Mucosa of stomach (tissue), 1 donor: ENCODE measurements around the gene TMEM62.
"Not testable (repeated sequence)": the region's sequence is repeated elsewhere in the genome, so short reads cannot be mapped to it uniquely, and the experiment has no call there.

Experiments used
- H3K27me3 ChIP-seq: one replicate; pipeline ENCODE4 v1.7.0; 2013; ENCODE audit warnings: mild to moderate bottlenecking, low read length; ENCODE audit not compliant: control insufficient read depth, insufficient read depth
- H3K36me3 ChIP-seq: one replicate; pipeline ENCODE4 v1.7.0; 2013; ENCODE audit warnings: low read length; ENCODE audit not compliant: control insufficient read depth, insufficient read depth
- H3K4me1 ChIP-seq: one replicate; pipeline ENCODE4 v1.7.0; 2013; ENCODE audit warnings: mild to moderate bottlenecking, low read length; ENCODE audit not compliant: control insufficient read depth, insufficient read depth
- H3K4me3 ChIP-seq: one replicate; pipeline ENCODE4 v1.7.0; 2013; ENCODE audit warnings: low read length
- H3K9ac ChIP-seq: one replicate; pipeline ENCODE4 v1.7.0; 2013; ENCODE audit warnings: mild to moderate bottlenecking, low read length, moderate library complexity
- H3K9me3 ChIP-seq: one replicate; pipeline ENCODE4 v1.7.0; 2013; ENCODE audit warnings: mild to moderate bottlenecking, low read length, moderate library complexity; ENCODE audit not compliant: control insufficient read depth
- donor health status: Pancreatic carcinoma.

Gene TMEM62

DNA sequence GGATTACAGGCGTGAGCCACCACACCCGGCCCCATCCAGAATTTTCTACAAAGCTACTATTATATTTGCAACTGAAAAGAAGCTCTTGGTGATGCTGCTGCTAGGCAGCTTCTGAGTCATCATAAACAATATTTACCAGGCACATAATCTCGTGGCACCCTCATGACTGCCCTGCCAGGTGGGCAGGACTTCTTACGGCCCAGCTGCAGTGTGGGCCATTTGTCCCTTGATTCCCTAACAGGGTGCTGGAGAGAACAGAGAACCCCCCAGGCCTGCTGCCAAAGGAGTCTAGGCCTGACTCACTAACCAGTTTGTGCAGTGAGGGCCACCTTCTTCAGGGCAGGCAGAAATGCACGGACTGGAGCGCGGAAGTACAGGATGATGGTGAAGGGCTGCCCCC lies 82.6 kb downstream of the TMEM62 start:
- Histone ChIP-seq H3K27me3 (no peaks in the 10 kb centered on the region), H3K9me3 (no peaks in the 10 kb centered on the region), H3K4me1 (no peaks in the 10 kb centered on the region), H3K4me3 (no peak overlapping the region), H3K9ac (no peak overlapping the region), H3K36me3 (no peaks in the 10 kb centered on the region)

DNA sequence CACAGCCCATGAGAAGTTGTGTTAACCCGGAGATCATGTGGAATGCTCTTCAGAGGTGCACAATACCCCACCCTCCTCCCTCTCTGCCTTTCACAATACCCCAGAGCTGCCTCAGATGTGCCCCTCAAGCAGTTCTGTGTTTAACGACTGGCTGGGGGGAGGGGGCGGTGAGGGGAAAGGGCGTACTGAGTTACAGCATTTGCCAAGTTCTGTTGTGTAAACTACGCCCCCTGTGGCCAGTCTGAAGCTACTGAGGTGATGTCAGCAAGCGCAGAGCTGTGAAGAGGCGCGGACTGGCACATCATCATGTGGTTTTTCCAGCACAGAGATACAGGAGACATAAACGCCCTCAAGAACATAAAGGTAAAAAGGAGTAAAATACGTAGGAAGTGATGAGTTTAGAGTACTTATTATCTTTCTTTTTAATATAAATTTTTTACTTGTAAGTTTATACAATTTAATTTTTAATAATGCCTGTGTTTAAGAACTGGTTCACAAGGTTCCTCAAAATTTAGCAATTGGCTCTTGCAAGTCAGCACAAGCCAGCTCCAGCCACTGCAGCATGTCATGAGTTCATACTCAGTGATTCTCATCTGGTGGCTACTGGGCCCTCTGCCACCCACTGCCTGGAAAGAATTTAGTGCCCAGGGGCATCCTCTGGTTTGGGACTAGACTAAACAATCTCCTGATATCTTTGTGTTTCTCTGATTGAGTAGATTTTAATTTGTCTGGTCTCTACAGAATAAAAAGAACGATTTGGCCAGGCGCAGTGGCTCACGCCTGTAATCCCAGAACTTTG lies 85.7 kb downstream of the TMEM62 start:
- Histone ChIP-seq H3K9me3 (no peaks in the 10 kb centered on the region), H3K4me3 (no peak overlapping the region), H3K36me3 (no peaks in the 10 kb centered on the region)

DNA sequence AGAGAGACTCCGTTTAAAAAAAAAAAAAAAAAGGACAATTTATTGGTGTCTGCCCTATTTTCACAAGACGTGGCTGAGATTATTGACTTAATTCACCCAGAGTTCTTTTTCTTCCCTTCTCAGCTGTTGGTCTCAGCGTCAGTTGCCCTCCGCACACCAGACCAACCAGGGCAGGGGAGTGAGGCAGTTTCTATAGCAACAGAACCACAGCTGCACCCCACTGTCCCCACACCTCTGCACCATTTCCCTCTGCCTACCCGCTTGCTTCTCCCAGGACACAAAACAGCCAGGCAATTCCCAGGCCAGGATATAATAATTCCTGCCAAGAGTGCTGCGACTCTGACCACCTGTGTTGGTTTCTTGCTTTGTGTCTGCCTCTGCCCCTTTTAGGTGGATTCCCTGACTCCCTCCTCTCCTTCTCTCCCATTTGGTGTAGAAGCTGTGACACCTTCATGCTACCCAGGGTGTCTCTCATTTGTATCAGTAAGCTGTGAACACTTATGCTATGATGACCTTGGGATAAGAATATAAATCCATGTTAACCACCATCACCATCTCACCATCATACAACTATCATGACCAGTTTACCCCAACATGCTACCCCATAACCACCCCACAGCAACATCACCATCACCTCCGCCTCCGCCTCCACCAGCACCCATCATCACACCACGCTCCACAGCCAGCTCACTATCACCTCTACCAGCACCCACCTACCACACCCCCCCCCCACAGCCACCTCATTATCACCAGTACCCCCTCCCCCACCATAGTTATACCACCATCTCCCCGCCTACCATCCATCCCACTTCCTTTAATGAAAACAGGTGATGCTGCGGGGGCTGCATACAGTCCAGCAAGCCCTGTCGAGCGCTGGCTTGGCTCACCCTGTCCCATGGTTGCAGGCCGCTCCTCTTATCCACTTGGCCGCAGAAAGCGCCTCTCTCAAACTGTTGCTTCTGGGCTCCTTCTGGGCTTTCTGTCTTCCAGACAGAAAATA lies 86.8 kb downstream of the TMEM62 start:
- Histone ChIP-seq H3K36me3 (no peaks in the 10 kb centered on the region), H3K9ac (no peak overlapping the region), H3K9me3 (no peaks in the 10 kb centered on the region), H3K4me1 (no peaks in the 10 kb centered on the region), H3K4me3 (no peak overlapping the region), H3K27me3 (no peaks in the 10 kb centered on the region)

More for the DNA sequence above, 85.7 kb downstream of the TMEM62 start:
- Histone ChIP-seq H3K9ac (no peak overlapping the region), H3K27me3 (no peaks in the 10 kb centered on the region), H3K4me1 (no peaks in the 10 kb centered on the region)

DNA sequence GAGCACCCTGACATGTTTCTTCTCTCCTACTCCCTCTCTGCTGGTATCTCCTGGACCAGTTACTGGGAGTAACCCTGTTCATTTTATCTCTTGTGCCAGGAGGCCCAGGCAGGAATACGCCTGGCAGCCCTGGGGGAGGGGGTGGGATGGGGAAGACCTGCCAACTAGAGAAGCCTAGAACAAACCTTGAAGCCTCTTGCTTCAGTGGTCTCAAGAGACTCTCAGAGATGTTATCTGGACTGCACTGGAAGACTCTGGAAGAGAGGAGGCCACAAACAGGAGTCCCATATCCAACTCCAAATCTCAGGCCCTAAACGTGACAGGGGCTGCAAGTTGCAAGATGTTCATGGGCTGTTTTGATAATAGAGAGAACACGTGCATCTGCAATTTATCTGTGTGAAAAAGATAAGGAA lies 87.6 kb downstream of the TMEM62 start, which contains the start of gene EPB42:
TSS of gene EPB42 (minus strand) at position 28 of the 413 bp plus-strand sequence. CDS start 193 bp downstream, outside the sequence.
- no peaks in the 10 kb centered on the region for H3K9me3 ChIP-seq
- H3K36me3 ChIP-seq = no peaks in the 10 kb centered on the region
- no peak within 1 kb of the TSS for H3K4me3 ChIP-seq
- H3K9ac ChIP-seq = no peak within 1 kb of the TSS
- H3K4me1 ChIP-seq = no peaks in the 10 kb centered on the region
- no peaks in the 10 kb centered on the region for H3K27me3 ChIP-seq

DNA sequence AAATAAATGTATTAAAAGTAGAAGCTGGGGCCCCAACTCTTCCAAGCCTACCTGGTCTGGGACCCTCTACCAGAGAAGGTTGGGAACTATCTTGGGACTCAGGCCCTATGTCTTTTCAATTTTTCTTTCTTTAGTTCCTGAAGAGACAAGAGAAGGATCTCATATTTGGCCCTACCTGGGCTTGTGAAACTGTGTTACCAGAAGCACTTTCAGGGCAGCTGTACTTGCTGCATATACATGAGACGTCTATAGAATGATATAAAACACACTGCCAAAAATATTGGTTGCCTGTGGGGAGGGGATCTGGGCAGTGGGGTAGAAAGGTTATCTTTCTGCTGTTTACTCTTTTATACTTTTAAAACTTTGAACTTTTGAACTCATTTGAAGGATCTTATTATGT lies 88.0 kb downstream of the TMEM62 start:
- Histone ChIP-seq H3K4me1 (no peaks in the 10 kb centered on the region), H3K9ac (no peak overlapping the region)

DNA sequence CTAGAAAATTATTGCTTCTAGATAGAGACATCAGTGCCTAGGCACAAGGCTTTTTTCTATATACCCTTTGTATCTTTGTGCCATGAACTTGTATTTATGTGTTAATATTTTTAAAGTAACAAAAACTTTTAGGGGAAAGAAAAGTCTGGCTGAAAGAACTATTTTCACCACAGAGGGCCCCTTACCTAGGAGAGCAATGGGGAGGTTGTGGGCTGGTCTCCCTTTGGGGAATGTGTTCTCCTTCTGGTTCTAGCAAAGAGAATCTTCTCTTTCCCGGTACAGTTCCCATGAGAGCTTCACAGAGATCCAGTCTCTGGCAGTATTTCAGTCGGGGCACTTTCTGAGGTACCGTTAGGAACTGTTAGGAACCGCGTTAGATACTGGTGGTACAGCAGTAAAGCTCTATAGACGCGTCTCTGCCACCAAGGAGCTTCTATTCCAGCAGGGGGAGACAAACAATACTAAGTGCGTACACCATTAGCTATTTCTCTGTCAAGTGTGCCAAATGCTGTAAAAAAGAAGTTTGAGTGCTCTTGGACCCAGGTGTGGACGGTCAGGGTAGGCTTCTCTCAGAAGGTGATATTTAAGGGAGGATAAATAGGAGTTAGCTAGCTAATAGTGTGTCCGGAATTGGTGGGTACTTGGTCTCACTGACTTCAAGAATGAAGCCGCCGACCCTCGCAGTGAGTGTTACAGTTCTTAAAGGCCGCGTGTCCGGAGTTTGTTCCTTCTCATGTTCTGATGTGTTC lies 92.0 kb downstream of the TMEM62 start:
- Histone ChIP-seq H3K4me1 (no peaks in the 10 kb centered on the region), H3K9me3 (no peaks in the 10 kb centered on the region), H3K4me3 (no peak overlapping the region), H3K27me3 (no peaks in the 10 kb centered on the region), H3K9ac (no peak overlapping the region), H3K36me3 (no peaks in the 10 kb centered on the region)

More for the DNA sequence above, 88.0 kb downstream of the TMEM62 start:
- no peaks in the 10 kb centered on the region for H3K9me3 ChIP-seq
- H3K4me3 ChIP-seq = no peak overlapping the region
- no peaks in the 10 kb centered on the region for H3K36me3 ChIP-seq
- no peaks in the 10 kb centered on the region for H3K27me3 ChIP-seq

DNA sequence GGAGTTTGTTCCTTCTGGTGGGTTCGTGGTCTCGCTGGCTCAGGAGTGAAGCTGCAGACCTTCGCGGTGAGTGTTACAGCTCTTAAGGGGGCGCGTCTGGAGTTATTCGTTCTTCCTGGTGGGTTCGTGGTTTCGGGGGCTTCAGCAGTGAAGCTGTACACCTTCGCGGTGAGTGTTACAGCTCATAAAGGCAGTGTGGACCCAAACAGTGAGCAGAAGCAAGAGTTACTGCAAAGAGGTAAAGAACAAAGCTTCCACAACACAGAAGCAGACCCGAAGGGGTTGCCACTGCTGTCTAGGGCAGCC lies 92.5 kb downstream of the TMEM62 start:
- H3K9ac ChIP-seq, H3K9me3 ChIP-seq, H3K4me1 ChIP-seq, H3K36me3 ChIP-seq, H3K4me3 ChIP-seq, H3K27me3 ChIP-seq: not testable (repeated sequence)

DNA sequence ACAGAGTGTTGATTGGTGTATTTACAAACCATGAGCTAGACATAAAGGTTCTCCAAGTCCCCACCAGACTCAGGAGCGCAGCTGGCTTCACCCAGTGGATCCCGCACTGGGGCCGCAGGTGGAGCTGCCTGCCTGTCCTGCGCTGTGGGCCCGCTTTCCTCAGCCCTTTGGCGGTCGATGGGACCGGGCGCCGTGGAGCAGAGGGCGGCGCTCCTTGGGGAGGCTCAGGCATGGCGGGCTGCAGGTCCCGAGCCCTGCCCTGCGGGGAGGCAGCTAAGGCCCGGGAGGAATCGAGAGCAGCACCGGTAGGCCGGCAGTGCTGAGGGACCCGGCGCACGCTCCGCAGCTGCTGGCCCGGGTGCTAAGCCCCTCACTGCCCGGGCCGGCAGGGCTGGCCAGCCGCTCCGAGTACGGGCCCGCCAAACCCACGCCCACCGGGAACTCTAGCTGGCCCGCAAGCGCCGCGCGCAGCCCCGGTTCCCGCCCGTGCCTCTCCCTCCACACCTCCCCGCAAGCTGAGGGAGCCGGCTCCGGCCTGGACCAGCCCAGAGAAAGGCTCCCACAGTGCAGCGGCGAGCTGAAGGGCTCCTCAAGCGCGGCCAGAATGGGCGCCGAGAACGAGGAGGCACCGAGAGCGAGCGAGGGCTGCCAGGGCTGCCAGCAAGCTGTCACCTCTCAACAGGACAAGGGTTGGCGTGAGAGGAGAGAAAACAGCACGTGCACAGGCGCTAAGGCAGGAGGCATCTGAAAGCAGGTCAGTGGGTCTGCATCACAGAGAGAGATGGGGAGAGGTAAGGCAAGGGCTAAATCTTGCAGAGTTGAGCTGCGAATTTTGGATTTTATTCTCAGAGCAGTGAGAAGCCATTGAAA lies 93.3 kb downstream of the TMEM62 start:
- H3K36me3 ChIP-seq = no peaks in the 10 kb centered on the region
- no peaks in the 10 kb centered on the region for H3K4me1 ChIP-seq
- H3K4me3 ChIP-seq = no peak overlapping the region
- no peak overlapping the region for H3K9ac ChIP-seq
- H3K9me3 ChIP-seq = no peaks in the 10 kb centered on the region
- no peaks in the 10 kb centered on the region for H3K27me3 ChIP-seq

DNA sequence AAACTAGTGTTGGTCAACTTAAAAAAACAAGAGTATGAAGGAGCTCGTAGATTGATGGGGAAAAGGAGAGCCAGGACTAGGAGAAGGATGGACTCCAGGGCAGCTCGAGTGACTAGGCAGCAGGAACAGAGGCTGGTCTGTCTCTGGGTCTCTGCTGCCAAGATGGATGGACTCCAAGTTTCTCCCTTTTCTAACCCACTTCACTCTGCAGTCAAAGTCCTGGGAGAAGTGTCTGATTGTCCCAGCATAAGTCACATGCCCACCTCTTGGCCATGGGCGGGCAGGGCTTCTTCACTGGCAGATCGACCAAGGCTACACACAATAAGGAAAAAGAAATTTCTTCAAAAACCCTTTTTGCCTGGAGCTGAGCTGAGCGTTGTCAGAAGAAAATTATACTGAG lies 96.6 kb downstream of the TMEM62 start:
- Histone ChIP-seq H3K36me3 (no peaks in the 10 kb centered on the region), H3K4me1 (no peaks in the 10 kb centered on the region), H3K9ac (no peak overlapping the region), H3K27me3 (peaks cover 2% of the 10 kb centered on the region), H3K9me3 (no peaks in the 10 kb centered on the region), H3K4me3 (no peak overlapping the region)

DNA sequence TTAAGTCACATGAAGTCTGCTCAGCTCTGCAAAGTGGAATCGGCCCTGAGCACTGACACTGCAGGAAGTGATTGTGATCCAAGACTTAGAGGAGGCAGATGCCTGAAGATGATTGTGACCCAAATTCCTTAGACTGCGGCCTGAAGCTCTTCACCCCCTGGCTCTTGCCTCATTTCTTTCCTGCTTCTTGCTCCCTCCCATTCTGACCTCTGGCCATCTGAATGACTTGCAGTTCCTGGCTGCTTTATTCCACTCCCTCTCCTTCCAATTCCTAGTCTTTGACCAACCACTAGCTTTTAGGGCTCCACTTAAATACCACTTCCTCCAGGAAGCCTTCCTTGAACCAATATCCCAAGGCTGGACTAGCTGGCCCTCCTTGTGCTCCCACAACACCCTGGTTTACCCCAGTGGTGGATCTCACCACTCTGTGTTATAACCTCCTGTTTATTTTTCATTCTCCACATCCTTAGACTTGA lies 97.3 kb downstream of the TMEM62 start:
- Histone ChIP-seq H3K9ac (no peak overlapping the region), H3K36me3 (no peaks in the 10 kb centered on the region), H3K27me3 (peaks cover 2% of the 10 kb centered on the region), H3K9me3 (no peaks in the 10 kb centered on the region), H3K4me3 (no peak overlapping the region), H3K4me1 (no peaks in the 10 kb centered on the region)

DNA sequence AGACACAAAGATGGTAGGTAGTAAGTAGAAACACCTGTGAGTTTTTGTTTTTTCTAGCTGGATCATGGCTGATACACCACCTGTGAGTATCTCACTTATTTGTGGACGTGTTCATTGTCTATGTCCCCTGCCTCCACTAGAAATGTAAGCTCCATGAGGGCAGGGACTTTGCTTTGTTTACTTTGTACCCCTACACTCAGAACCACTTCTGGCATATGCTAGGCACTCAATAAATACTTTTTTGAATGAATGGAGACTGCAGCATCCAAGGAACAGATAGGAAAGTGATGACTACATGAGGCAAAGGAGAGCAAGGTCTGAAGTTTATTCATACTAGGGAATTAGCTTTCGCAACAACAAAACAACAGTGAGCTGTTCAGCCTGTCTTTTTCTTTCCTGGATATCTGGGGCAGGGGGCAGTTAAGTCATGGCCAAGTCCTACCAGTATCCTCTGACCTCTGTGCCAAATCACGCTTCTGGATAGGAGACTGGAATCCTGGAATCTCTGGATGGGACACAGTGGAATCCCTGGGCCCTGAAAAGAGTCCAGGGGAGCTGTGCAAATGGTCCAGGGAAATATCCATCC lies 99.0 kb downstream of the TMEM62 start:
- H3K9ac ChIP-seq = no peak overlapping the region
- H3K9me3 ChIP-seq = no peaks in the 10 kb centered on the region
- H3K4me1 ChIP-seq = no peaks in the 10 kb centered on the region
- H3K36me3 ChIP-seq = no peaks in the 10 kb centered on the region
- H3K4me3 ChIP-seq = no peak overlapping the region
- H3K27me3 ChIP-seq = peaks cover 2% of the 10 kb centered on the region
